Ramos (cell line): Measurements from ENCODE around the gene HMG20A.

Experiments
- in situ Hi-C: fragments of 300-500 bp; cut with MboI; formaldehyde crosslinking; loops from one replicate; pipeline ENCODE4 v1.14.3; 2022; ENCODE audit warnings: low sequenced_read_pairs; ENCODE audit not compliant: unreplicated experiment

Gene HMG20A

DNA sequence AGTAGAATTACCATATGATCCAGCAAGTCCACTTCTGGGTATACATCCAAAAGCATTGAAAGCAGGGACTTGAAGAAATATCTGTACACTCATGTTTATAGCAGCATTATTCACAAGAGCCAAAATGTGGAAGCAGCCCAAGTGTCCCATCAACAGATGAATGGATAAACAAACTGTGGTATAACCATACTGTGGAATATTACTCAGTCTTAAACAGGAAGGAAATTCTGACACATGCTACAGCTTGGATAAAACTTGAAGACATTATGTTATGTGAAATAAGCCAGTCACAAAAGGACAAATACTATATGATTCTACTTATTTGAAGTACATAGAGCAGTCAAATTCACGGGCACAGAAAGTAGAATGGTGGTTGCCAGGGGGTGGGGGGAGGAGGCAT is 91.2 kb downstream of the HMG20A start:
- in situ Hi-C loops: no loop called here

DNA sequence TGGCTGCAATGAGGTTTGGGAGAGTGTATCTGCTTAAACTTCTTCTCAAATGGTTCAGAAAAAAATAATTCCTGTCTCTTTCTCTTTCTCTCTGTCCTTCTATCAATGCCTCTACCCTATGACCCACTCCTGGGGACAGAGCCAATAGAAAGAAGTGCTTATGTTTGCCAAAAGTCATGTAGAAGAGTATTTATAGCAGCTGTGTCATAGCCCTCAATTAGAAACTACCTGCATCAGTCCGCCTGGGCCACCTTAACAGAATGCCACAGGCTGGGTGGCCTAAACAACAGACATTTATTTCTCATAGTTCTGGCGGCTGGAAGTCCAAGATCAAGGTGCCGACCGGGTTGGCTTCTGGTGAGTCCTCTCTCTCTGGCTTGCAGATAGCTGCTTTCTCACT is 92.5 kb downstream of the HMG20A start:
- in situ Hi-C loops: no loop called here

DNA sequence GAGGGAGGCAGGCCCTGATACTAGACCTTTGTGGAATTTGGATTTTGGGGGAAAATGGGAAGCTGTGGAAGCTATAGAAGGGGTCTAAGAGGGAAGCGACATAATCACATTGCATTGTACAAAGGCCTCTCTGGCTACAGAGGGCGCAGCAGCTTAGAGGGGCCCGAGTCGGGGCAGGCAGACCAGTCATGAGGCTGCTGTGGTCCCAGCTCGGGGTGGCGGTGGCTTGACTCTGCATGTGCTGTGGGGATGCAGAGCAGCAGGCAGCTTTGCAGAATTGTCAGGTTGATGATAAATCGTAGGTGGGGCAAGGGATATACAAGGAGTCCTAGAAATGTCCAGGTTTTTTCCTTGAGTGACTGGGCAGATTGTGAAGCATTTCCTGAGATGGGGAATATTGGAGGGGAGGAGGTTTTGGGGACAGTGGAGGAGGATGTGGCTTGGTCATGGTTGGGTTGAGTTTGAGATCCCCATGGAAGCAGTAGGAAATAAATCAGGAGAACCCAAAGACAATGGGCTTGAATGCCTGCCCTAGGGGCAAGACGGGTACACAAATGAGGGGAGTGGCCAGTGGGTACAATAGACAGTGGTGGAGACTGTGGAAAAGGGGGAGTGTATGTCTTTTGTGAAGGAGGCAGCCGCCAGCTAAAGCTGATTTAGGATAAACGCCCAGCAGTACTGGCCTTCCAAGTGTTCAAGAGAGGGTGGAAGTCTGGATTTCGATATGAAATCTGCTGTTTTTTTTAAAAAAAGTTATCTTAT is 94.1 kb downstream of the HMG20A start:
- in situ Hi-C loops: no loop called here

DNA sequence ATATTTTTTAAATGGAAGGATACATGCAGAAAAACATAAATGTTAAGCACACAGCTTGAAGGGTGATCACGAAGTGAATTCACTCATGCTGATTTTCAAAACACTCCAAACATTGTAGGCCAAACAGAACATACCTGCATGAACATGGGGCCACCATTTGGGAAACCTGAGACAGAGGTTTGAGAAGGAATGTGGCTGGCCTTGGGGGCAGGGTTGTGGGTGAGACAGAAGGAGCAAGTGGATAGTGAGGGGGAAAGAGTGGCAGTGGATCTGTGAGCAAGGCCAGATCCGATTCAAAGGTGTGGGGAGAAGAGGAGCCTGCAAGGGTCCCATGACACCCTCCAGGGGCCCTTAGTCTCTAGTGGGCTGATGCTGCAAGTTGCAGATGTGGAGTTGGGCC is 94.9 kb downstream of the HMG20A start:
- in situ Hi-C loops: no loop called here

DNA sequence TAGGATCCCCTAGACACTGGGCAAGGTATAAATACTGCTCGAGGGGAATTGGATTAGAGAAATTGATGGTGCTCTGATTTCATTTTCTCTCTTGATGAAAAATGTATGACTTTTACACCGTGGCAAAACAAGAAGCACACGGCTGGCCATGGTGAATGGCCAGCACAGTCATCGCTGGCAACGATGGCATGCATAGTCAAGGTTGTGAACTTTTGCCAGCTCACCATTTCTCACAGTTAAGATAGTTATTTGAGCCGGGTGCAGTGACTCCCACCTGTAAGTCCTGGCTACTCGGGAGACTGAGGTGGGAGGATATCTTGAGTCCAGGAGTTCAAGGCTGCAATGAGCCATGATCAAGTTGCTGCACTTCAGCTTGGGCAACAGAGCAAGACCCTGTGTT is 95.4 kb downstream of the HMG20A start:
- in situ Hi-C loops: no loop called here

DNA sequence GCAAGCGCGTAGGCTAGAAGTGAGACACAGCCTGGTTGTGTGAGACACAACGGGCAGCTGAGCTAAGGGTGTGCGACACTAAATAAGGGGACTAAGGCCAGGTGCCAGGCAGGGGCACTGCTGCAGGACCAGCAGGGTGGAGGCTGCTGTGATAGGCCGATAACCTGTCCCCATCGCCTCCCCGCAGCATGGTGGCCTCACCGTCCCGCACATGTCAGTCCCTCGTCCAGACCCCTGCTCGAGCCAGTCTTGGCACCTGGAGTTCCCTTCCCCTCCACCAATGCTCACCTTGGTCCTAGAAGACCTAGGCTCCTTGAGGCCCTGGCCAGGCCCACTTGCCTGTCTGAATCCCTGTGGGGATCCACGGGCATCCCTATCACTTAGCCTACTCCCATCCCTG is 96.1 kb downstream of the HMG20A start:
- in situ Hi-C loops: no loop called here

DNA sequence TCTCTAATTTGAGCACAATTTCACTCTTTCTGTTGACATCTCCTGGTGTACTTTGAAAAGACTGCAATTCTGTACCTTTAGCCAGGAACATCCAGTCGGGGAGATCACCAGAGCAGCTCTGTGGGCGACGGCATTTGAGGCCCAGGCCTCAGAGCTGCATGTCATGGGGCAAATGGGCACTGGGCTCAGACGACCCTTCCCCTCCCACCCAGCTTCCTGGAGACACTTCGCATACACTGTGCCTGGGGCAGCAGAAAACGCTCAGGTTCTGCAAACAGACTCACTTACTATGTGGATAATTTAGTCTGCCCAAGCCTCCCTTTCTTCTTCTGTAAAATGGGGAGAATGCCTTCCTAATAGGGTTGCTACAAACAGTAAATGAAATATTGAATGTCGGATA is 96.9 kb downstream of the HMG20A start:
- in situ Hi-C loops: no loop called here

DNA sequence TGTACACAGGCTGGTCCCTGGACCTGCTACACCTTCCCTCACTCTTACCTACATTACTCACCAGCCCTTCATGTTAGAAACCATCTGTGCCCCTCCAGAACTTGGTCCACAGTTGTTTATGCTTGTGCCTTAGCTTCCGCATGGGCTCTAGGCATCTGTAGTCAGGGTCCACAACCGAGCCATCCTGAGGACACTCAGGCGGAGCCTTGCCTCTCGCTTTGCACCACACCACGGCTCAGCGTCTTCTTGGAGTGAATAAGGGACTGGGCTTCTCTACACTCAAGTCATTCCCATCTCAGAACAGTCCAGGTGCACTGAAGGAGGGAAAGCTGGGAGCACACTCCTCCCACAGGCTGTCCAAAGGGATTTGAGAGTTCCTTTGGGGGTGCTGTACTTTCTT is 97.8 kb downstream of the HMG20A start:
- in situ Hi-C loops: no loop called here

DNA sequence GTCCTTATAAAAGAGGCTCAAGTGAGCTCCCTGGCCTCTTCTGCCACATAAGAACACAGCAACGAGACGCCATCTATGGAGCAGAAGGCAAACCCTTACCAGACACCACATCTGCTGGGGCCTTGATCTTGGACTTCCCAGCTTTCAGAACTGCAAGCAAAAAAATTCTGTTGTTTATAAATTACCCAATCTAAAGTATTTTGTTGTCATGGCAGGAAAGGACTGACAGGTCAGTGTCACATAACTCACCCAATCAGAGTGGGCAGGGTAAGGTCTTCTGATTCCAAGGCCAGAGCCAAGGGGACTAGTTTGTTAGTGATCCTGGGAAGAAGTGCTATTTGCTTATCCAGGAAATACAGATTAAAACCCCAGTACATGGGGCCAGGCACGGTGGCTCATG is 98.9 kb downstream of the HMG20A start:
- in situ Hi-C loops: no loop called here

DNA sequence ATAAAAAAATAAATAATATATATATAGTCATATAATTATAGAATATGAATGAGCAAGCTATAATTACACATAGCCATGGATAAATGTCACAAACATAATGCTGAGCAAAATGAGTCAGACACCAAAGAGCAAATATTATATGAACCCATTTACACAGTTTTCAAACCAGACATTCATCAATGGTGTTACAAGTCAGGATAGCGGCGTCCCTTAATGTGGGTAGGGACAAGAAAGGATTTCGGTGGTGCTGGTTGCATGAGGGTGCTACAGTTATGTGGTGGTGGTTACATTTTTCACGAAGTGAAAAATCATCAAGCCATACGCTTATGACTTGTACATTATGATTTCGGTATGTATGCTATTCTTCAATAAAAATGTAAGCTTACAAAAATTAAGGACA is 100.5 kb downstream of the HMG20A start:
- in situ Hi-C loops: no loop called here

DNA sequence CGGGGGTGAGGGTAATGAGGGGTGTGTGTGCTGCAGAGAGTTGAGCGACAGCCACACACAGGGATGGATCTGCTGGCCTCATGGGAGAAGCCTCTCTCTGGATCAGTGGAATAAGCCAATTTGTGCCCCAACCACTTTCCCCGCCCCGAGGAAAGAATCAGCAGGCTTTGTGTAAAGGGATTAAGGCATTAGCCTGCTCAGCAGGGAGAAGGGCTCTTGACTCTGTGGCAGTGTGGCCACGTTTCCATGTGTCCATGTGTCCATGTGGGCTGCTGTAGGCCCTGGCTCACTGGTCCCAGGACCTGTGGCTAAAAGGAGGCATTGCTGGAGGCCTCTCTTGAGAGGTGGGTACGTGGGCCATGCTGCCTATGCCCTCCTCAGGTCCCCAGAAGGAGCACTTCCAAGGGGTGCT is 104.7 kb downstream of the HMG20A start:
- in situ Hi-C loops: no loop called here

DNA sequence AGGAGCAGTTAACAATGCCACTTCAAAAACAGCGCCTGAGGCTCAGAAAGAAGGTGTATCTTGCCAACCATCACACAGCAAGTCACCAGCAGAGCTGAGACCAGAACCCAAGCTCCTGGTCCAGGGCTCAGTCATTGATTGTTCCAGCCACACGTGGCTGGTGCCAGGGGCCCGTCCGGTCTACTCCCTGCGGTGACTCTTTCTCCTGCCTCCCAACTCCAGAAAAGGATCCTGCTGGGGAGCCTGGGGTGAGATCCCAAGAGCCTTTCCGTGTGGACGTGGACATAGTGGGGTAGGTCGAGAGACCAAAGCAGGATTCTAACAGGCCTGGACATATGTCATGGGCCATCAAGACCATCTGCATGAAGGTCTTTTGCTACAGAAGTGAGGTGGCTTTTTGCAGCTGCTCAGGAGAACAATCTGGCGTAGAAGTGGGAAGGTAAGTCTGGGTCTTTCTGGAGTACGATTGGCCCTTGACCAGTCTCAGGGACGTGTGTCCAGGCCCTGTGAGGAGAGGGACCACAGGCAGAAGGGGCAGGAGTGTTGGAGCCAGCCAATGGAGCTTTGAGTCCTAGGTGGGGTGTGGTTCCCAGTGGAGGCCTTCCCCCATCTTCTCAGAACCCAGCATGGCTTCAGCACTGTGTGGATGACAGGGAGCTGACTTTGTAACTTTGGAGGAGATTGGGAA is 105.4 kb downstream of the HMG20A start:
- in situ Hi-C loops: no loop called here

DNA sequence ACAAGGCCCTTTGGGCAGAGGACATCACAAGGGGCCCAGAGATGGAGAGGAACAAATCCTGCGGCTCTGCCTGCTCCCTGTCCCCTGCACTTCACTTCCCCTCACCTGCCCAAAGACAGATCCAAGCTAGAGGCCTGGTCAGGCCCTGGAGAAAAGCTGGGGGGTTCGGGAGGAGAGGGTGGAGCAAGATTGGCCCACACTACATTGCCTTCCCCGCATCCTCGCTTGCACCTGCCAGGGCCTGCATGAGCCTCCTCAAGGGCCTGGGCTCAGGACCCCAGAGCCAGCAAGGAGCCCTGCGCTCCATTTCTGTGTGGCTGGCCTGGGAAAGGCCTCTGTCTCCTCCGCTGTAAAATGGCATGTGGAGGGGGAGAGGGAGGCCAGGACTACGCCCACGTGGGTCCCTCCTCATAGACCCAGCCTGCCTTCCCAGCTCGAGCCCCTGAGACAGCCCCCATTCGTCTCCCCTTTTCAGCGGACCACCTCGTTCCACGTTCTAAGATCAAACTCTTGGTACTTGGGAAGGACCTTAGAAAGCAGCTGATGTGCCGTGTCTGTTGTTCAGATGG is 106.0 kb downstream of the HMG20A start:
- in situ Hi-C loops: no loop called here

DNA sequence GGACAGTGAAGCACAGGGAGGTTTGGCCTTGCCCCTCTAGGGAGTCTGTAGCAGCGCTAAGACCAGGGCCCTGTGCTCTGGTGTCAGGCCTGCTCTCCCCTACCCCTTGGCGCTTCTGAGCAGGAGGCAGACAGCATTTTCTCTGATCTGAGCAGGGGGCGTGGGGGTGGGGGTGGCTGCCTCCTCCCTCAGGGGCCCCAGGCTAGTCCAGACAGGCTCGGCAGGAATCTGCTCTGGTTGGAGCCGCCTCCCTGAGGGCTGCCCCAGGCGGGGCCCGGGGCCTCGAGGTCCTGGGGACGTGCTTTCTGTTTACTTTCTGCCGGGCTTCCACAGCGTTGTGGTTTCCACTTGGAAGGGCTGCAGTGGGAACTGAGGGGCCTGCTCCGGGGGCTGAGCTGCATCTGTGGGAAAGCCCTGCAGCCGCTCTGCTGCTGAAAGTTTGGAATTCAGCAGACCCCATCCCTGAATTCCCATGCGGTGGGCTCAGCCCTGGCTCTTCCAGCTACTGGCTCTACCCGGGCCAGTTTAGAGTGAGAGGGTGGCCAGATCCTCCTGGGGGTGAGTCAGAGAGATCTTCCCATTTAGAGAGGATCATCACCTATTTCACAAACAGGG is 106.6 kb downstream of the HMG20A start:
- in situ Hi-C loops: no loop called here

DNA sequence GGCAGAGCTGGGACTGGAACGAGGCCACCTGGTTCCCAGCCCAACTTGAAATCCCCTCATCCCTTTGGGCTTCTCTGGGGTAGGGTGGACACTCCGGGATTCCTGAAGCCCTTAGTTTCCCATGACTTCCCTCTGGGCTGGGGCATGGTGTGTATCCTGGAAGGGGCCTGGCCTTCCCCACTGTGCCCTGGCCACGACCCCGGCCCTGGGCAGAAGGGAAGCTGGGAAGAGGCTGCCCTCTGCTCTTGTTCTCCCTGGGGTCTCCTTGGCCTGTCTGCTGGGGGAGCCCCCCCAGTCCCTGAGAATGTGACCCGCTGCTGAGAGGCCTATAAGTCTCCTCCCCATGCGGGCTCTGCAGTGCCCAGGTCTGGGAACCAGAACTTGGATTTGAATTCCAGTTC is 107.1 kb downstream of the HMG20A start:
- in situ Hi-C loops: no loop called here

DNA sequence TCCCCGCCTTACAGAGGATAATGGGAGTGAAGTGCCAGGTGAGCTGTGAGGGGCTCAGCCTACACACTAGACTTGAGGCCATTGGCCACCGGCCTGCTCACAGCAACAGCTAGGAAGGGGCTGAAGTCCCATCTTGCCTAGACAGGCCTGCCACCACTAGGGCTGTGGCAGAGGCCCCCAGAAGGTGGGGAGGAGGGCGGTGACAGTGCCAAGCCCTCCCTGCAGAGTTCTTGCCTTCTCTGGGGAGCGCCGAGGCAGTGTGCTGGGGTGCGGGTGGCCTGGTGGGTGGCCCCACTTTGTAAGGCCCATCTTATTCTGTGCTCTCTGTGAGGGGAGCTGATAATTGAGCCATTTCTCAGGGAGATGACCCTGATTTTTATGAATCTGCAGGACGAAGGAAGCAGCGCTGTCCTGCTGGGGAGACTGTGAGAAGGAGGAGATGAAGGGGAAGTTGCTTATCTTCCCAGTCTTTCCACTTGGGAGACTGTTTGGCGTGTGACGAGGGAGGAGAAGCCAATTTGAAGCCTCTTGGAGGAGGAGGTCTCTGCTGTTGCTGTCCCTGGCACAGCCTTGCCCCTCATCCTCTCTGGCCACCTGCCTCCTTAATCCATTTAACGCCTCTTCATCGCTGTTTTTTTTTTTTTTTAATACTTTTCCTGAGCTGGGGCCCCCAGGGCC is 107.7 kb downstream of the HMG20A start:
- in situ Hi-C loops: no loop called here

DNA sequence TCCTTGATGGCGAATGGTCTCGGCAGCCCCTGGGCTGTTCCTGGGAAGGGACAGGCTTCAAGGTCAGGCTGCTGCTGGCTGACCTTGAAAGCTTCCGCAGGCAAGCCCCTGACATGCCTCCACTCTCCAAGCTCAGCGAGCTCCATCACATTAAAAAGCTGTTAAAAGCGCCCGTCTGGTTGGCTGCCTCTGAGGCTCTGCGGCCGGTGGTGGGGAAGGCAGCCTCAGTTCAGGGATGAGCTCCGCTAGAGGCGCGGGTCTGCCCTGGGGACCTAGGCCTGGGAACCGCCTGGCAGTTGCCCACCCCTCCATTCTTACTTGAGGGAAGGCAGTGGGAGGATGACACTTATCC is 108.3 kb downstream of the HMG20A start:
- in situ Hi-C loops: no loop called here

DNA sequence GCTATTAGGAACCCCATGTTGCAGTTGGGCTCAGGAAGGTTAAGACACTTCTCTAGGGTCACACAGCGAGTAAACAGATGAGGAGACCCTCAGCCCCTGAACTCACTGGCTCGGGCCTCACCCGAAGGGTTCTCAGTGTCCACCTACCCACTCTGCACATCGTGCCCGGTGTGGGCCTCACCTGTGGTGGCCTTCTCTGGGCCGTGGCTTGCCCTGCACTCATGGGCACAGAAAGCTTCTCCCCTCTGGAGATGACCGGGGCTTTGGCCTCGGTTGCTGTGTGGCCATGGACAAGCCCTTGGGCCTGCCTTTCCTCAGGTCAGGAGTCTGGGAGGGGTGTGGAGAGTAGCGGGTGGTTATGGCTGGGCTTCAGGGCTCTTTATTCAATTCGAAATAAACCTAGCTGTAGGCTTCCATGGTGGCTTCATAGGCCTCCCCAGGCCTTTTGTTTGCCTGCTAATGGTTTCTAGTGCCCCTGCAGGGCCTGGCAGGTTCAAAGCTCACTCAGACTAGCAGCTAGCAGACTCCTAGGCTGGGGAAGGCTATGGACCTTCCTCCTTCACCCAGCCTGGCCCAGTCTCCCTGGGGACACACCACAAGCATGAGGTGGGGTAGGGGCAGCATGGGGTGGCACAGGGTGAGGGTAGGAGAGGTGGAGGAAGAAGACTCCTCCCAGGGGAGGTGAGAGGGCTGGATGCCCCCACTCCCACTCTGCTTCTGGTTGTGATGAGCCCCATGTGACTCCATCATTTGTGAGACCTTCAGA is 108.9 kb downstream of the HMG20A start:
- in situ Hi-C loops: no loop called here

DNA sequence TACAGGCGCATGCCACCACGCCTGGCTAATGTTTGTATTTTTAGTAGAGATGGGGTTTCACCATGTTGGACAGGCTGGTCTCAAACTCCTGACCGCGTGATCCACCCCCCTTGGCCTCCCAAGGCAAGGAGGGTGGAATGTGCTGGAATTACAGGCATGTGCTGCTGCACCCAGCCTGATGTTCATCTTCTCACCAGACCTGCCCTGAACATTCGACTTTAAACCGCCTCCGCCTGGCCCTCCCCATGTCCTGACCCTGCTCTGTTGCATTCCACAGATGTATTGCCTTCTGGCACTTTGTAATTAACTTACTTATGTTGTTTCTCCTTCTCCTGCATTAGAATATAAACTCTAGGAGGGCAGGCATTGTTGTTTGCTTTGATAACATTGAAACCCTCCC is 109.9 kb downstream of the HMG20A start:
- in situ Hi-C loops: no loop called here
